Activated T-helper 1 cell treated with anti-CD3 and anti-CD28 coated beads, Interleukin-2, amount 50 U/mL, for 16 hours (primary cell): ENCODE measurements around the gene SERPIND1.
"Not testable (repeated sequence)": the region's sequence is repeated elsewhere in the genome, so short reads cannot be mapped to it uniquely, and the experiment has no call there.

ENCODE experiments used
- DNase-seq, 2 donors: peaks; one replicate each; pipeline ENCODE4 v3.0.0-alpha.2; 2020; ENCODE audit warnings: low read depth in 1 of 2, low spot score in 1 of 2

SERPIND1 gene

GRCh38 chr22:20746431-20747189, 27.3 kb upstream of the SERPIND1 start:
- DNase-seq, result no peak

GRCh38 chr22:20747223-20747622, 26.7 kb upstream of the SERPIND1 start:
- no peak for DNase-seq

GRCh38 chr22:20748082-20748481, 25.8 kb upstream of the SERPIND1 start:
- no peak for DNase-seq

- no peak for DNase-seq
Observed at GRCh38 chr22:20748731-20749428, 25.0 kb upstream of the SERPIND1 start.

GRCh38 chr22:20749453-20749852, 24.5 kb upstream of the SERPIND1 start:
- DNase-seq, result no peak

GRCh38 chr22:20750461-20751184, 23.3 kb upstream of the SERPIND1 start:
- DNase-seq, result no peak

- no peak for DNase-seq
Observed at GRCh38 chr22:20751185-20751851, 22.6 kb upstream of the SERPIND1 start.

- no peak for DNase-seq
Observed at GRCh38 chr22:20752104-20752741, 21.7 kb upstream of the SERPIND1 start.

- no peak for DNase-seq
Observed at GRCh38 chr22:20752873-20753272, 21.0 kb upstream of the SERPIND1 start.

- no peak for DNase-seq
Observed at GRCh38 chr22:20756846-20757245, 17.1 kb upstream of the SERPIND1 start.

GRCh38 chr22:20758688-20759087, 15.2 kb upstream of the SERPIND1 start:
- no peak for DNase-seq

GRCh38 chr22:20760084-20760483, 13.8 kb upstream of the SERPIND1 start:
- DNase-seq, result no peak

- DNase-seq, result no peak
Observed at GRCh38 chr22:20761536-20761935, 12.4 kb upstream of the SERPIND1 start.

GRCh38 chr22:20762233-20762796, 11.6 kb upstream of the SERPIND1 start:
- DNase-seq, result no peak

- no peak for DNase-seq
Observed at GRCh38 chr22:20763630-20764470, 10.1 kb upstream of the SERPIND1 start.

GRCh38 chr22:20764471-20764720, 9.5 kb upstream of the SERPIND1 start:
- DNase-seq, result no peak

- no peak for DNase-seq
Observed at GRCh38 chr22:20764729-20765128, 9.2 kb upstream of the SERPIND1 start.

- no peak for DNase-seq
Observed at GRCh38 chr22:20765938-20766337, 8.0 kb upstream of the SERPIND1 start.

- DNase-seq, result no peak
Observed at GRCh38 chr22:20766530-20766929, 7.4 kb upstream of the SERPIND1 start.

- not testable (repeated sequence) for DNase-seq
Observed at GRCh38 chr22:20769496-20769826, 4.5 kb upstream of the SERPIND1 start.
